Measurements from ENCODE around the gene FREM2.

GRCh38 chr13:38905861-38906260 is 219.0 kb downstream of the FREM2 start:
- TF ChIP-seq CTCF (IDR thresholded peaks at IDR 0.05) = no peak
- TF ChIP-seq POLR2A (IDR thresholded peaks at IDR 0.05) = no peak

Measured in body of pancreas (tissue), 4 donors.